ENCODE results near the gene HTR4.

The HTR4 gene

GRCh38 chr5:148653291-148653835 is 964 bp downstream of the HTR4 start:
- Histone ChIP-seq H3K9ac (ENCODE audit: low read depth, low read length) (no peak overlapping the region), H3K27me3 (ENCODE audit: control insufficient read depth, insufficient read depth, low read length) (peaks cover 46% of the 10 kb centered on the region), H3K36me3 (ENCODE audit: control insufficient read depth, insufficient read depth, low read length) (no peaks in the 10 kb centered on the region), H3K9me3 (ENCODE audit: control insufficient read depth, insufficient read depth, low read length) (no peaks in the 10 kb centered on the region), H3K4me1 (ENCODE audit: control insufficient read depth, insufficient read depth, low read length) (no peaks in the 10 kb centered on the region), H3K4me3 (ENCODE audit: low read depth, low read length) (peak overlapping the region; percentile 46)

GRCh38 chr5:148651528-148651927 is 2.8 kb downstream of the HTR4 start:
- Histone ChIP-seq H3K9ac (ENCODE audit: low read depth, low read length) (no peak overlapping the region), H3K27me3 (ENCODE audit: control insufficient read depth, insufficient read depth, low read length) (peaks cover 42% of the 10 kb centered on the region), H3K4me3 (ENCODE audit: low read depth, low read length) (no peak overlapping the region), H3K36me3 (ENCODE audit: control insufficient read depth, insufficient read depth, low read length) (no peaks in the 10 kb centered on the region), H3K4me1 (ENCODE audit: control insufficient read depth, insufficient read depth, low read length) (no peaks in the 10 kb centered on the region), H3K9me3 (ENCODE audit: control insufficient read depth, insufficient read depth, low read length) (no peaks in the 10 kb centered on the region)

GRCh38 chr5:148645527-148645926 is 8.8 kb downstream of the HTR4 start:
- Histone ChIP-seq H3K36me3 (ENCODE audit: control insufficient read depth, insufficient read depth, low read length) (no peaks in the 10 kb centered on the region), H3K4me3 (ENCODE audit: low read depth, low read length) (no peak overlapping the region), H3K9me3 (ENCODE audit: control insufficient read depth, insufficient read depth, low read length) (no peaks in the 10 kb centered on the region), H3K27me3 (ENCODE audit: control insufficient read depth, insufficient read depth, low read length) (no peaks in the 10 kb centered on the region), H3K4me1 (ENCODE audit: control insufficient read depth, insufficient read depth, low read length) (no peaks in the 10 kb centered on the region), H3K9ac (ENCODE audit: low read depth, low read length) (no peak overlapping the region)

DNA sequence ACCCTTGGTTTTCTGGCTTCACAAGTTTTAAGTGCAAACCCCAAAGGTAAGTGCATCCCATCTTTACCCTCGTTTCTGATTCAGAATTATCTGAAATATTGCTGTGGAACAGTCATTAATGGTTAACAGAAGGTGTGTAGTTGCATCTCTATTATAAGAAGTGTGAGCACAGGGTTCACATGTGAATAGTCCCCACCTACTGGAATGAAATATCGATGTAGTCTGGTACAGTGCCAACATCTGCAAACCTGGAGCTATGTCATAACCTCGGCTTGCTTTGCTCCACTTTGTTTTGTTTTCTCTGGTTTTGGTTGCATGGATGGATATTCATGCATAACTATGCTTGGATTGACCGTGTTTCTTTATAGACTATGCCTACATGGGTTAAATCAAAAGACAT is 12.6 kb downstream of the HTR4 start:
- H3K27me3 ChIP-seq (ENCODE audit: control insufficient read depth, insufficient read depth, low read length) = no peaks in the 10 kb centered on the region
- H3K9ac ChIP-seq (ENCODE audit: low read depth, low read length) = no peak overlapping the region
- no peaks in the 10 kb centered on the region for H3K36me3 ChIP-seq (ENCODE audit: control insufficient read depth, insufficient read depth, low read length)
- H3K4me1 ChIP-seq (ENCODE audit: control insufficient read depth, insufficient read depth, low read length) = no peaks in the 10 kb centered on the region
- no peaks in the 10 kb centered on the region for H3K9me3 ChIP-seq (ENCODE audit: control insufficient read depth, insufficient read depth, low read length)
- no peak overlapping the region for H3K4me3 ChIP-seq (ENCODE audit: low read depth, low read length)

- no peaks in the 10 kb centered on the region for H3K36me3 ChIP-seq (ENCODE audit: control insufficient read depth, insufficient read depth, low read length)
- no peak overlapping the region for H3K9ac ChIP-seq (ENCODE audit: low read depth, low read length)
- H3K4me1 ChIP-seq (ENCODE audit: control insufficient read depth, insufficient read depth, low read length) = no peaks in the 10 kb centered on the region
- H3K4me3 ChIP-seq (ENCODE audit: low read depth, low read length) = no peak overlapping the region
- H3K27me3 ChIP-seq (ENCODE audit: control insufficient read depth, insufficient read depth, low read length) = no peaks in the 10 kb centered on the region
- H3K9me3 ChIP-seq (ENCODE audit: control insufficient read depth, insufficient read depth, low read length) = no peaks in the 10 kb centered on the region
These were observed 13.9 kb downstream of the HTR4 start for GRCh38 chr5:148640471-148640870.

DNA sequence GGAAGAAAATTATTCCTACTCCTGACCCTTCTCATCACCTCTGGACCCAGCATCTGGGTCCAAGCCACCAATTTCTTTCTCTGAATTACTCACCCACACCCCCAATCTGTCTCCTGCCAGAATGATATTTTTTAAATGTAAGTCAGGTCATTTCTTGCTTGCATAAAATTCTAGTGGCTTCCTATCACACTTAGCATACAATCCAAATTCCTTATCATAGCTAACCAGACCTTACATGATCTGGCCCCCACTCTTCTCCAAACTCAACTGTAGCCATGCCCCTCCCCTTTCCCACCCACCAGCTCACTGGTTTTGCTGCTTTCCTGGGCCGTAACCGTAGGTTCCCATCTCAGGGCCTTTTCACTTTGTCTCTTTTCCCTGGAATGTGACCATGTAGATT is 15.2 kb downstream of the HTR4 start:
- H3K4me3 ChIP-seq (ENCODE audit: low read depth, low read length) = no peak overlapping the region
- no peaks in the 10 kb centered on the region for H3K4me1 ChIP-seq (ENCODE audit: control insufficient read depth, insufficient read depth, low read length)
- no peaks in the 10 kb centered on the region for H3K36me3 ChIP-seq (ENCODE audit: control insufficient read depth, insufficient read depth, low read length)
- no peaks in the 10 kb centered on the region for H3K27me3 ChIP-seq (ENCODE audit: control insufficient read depth, insufficient read depth, low read length)
- H3K9me3 ChIP-seq (ENCODE audit: control insufficient read depth, insufficient read depth, low read length) = no peaks in the 10 kb centered on the region
- H3K9ac ChIP-seq (ENCODE audit: low read depth, low read length) = no peak overlapping the region

- no peaks in the 10 kb centered on the region for H3K9me3 ChIP-seq (ENCODE audit: control insufficient read depth, insufficient read depth, low read length)
These were observed 18.0 kb downstream of the HTR4 start for GRCh38 chr5:148636353-148636752.

GRCh38 chr5:148635321-148636083 is 18.8 kb downstream of the HTR4 start:
- Histone ChIP-seq H3K36me3 (ENCODE audit: control insufficient read depth, insufficient read depth, low read length) (no peaks in the 10 kb centered on the region), H3K4me3 (ENCODE audit: low read depth, low read length) (no peak overlapping the region), H3K9ac (ENCODE audit: low read depth, low read length) (no peak overlapping the region), H3K9me3 (ENCODE audit: control insufficient read depth, insufficient read depth, low read length) (no peaks in the 10 kb centered on the region), H3K27me3 (ENCODE audit: control insufficient read depth, insufficient read depth, low read length) (no peaks in the 10 kb centered on the region), H3K4me1 (ENCODE audit: control insufficient read depth, insufficient read depth, low read length) (no peaks in the 10 kb centered on the region)

More at GRCh38 chr5:148636353-148636752, 18.0 kb downstream of the HTR4 start:
- Histone ChIP-seq H3K4me3 (ENCODE audit: low read depth, low read length) (no peak overlapping the region), H3K9ac (ENCODE audit: low read depth, low read length) (no peak overlapping the region), H3K36me3 (ENCODE audit: control insufficient read depth, insufficient read depth, low read length) (no peaks in the 10 kb centered on the region), H3K4me1 (ENCODE audit: control insufficient read depth, insufficient read depth, low read length) (no peaks in the 10 kb centered on the region), H3K27me3 (ENCODE audit: control insufficient read depth, insufficient read depth, low read length) (no peaks in the 10 kb centered on the region)

DNA sequence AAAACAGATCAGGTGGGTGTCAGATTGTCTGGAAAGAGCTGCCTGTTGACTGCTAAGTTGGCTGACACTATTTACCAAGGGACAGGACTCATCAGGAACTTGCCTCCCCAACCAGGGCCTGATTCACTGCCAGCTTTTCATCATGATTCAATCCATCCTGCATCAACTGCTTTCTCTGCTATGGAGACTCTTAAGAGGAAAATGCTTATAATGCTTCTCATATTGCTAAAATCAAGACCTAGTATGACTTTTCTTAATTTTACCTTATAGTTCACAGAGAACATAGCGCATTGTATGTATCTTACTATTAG is 21.3 kb downstream of the HTR4 start:
- Histone ChIP-seq H3K9ac (ENCODE audit: low read depth, low read length) (no peak overlapping the region), H3K4me1 (ENCODE audit: control insufficient read depth, insufficient read depth, low read length) (no peaks in the 10 kb centered on the region), H3K27me3 (ENCODE audit: control insufficient read depth, insufficient read depth, low read length) (no peaks in the 10 kb centered on the region), H3K4me3 (ENCODE audit: low read depth, low read length) (no peak overlapping the region), H3K9me3 (ENCODE audit: control insufficient read depth, insufficient read depth, low read length) (no peaks in the 10 kb centered on the region), H3K36me3 (ENCODE audit: control insufficient read depth, insufficient read depth, low read length) (no peaks in the 10 kb centered on the region)

DNA sequence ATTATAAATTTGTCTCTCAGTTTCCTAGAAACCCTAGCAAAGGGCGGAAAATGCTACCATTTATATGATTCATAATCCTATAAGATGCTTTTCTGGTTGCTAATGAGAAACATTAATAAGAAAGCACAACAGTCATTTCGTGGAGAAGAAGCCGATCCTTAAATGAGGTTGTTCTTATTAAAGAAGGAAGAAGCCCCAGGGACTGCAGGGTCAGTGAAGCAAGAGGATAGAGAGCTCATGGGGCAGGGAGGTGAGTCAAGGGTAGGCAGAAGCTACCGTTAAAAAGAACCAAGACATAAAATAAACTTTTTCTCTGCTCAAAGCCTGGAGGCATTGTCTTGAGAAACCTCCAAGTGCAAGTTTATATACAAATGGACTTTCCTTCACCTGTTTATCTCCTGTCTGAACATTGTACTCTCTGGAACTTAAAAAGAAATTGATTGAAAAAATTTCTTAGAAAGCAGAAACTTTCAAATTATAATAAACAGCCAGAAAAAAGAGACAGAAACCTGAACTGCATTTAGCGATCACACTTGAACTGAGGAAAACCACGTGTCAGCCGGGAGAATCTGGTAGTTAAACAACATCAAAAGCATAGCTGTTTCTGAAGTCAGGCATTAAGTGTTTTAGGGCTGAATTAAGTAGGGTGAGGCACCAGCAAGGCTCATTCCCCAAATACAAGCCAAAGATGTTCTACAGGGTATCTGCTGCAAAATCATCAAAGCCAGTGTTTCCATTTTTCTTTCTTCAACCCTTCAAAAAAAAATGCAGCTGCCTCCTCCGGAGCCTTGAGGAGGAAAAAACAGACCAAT is 21.9 kb downstream of the HTR4 start:
- no peaks in the 10 kb centered on the region for H3K36me3 ChIP-seq (ENCODE audit: control insufficient read depth, insufficient read depth, low read length)

DNA sequence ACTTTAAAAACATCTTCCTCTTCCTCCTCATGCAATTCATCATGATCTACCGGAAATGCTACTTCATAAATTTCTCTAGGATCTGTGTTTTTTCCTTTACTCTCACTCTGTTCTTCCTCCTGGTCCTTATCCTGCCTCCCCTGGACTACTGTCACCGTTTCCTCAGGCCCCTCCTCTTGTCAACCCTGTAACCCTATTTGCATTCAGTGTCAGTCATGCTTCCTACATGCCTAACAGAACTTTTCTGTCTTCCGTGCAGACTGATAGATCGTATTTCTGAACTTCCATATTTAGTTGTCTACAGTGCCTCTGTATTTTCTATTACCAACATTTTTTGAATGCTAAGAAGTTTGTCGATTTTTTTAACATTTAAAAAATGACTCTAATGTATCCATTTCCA is 27.3 kb downstream of the HTR4 start:
- Histone ChIP-seq H3K27me3 (ENCODE audit: control insufficient read depth, insufficient read depth, low read length) (no peaks in the 10 kb centered on the region), H3K4me1 (ENCODE audit: control insufficient read depth, insufficient read depth, low read length) (no peaks in the 10 kb centered on the region), H3K9ac (ENCODE audit: low read depth, low read length) (no peak overlapping the region), H3K4me3 (ENCODE audit: low read depth, low read length) (no peak overlapping the region), H3K9me3 (ENCODE audit: control insufficient read depth, insufficient read depth, low read length) (no peaks in the 10 kb centered on the region), H3K36me3 (ENCODE audit: control insufficient read depth, insufficient read depth, low read length) (no peaks in the 10 kb centered on the region)

More for the DNA sequence above, 21.9 kb downstream of the HTR4 start:
- Histone ChIP-seq H3K9me3 (ENCODE audit: control insufficient read depth, insufficient read depth, low read length) (no peaks in the 10 kb centered on the region), H3K27me3 (ENCODE audit: control insufficient read depth, insufficient read depth, low read length) (no peaks in the 10 kb centered on the region), H3K9ac (ENCODE audit: low read depth, low read length) (no peak overlapping the region), H3K4me1 (ENCODE audit: control insufficient read depth, insufficient read depth, low read length) (no peaks in the 10 kb centered on the region), H3K4me3 (ENCODE audit: low read depth, low read length) (no peak overlapping the region)
